ENCODE measurements around the gene ASMTL. TPM values are rescaled to one million over a fixed set of nuclear protein-coding genes. Genes with fewer than 3 reads are reported as not detected.

ASMTL gene
- total and polyA plus RNA-seq, 2 of the 13 experiments (the other 11 are each of a cell fraction or from before 2014, with no cell fraction given) = 5.6 to 16.3 TPM

DNA sequence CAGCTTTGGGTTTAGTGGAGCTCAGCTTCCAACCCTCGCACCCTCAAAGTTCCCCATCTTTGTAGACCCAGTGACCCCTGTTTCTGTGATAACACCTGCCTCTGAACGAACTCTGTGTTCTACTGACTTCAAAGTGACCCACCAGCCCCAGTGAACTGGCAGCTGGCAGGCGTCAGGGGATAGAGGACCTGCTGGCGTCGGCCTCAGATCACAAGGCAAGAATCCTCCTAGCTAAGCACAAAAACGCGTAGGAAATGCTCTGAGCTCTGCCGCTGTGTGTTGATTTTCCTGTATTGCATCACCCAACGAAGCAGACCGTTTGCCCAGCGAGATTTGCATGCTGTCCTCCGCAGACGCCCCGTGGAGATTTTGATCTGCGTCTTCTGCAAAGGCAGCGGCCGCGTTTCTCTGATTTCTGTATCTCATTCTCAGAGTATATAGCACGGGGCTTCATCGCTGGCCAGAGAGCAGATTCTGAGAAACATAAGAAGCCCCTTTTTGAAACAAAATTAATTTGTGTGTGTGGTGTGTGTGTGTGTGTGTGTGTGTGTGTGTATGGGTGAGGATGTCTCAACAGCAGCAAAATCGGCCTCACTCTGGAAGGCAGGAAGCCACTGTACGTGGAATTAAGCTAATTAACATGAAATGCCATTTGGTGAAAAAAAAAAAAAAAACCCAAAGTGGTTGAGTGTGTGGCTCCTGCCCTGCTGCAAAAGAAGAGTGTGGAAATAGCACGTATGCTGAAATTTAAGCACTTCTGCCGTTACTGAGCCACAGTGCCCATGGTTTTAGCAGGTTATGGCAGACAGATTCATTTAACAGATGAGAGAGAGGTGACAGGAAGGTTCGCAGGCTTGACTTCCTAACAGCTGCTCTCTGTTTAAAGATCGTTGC lies 29.2 kb upstream of the ASMTL start (continued):
- TF ChIP-seq RFXAP (CRISPR knock-in tag; IDR thresholded peaks at IDR 0.05; ENCODE audit: borderline replicate concordance) (no peak), MXI1 (IDR thresholded peaks at IDR 0.05; ENCODE audit: borderline replicate concordance, low read depth, low read length) (peak; percentile 35; the same call in 1 of the 3 replicates), MED1 (CRISPR knock-in tag; IDR thresholded peaks at IDR 0.05) (peak; percentile 87), ZNF501 (CRISPR knock-in tag; IDR thresholded peaks at IDR 0.05) (no peak), KDM6A (CRISPR knock-in tag; IDR thresholded peaks at IDR 0.05; ENCODE audit: low read depth) (0 out of 2 replicates have a peak, but pooled peaks have one; percentile 31), POGZ (CRISPR knock-in tag; IDR thresholded peaks at IDR 0.05) (no peak), ZSCAN21 (CRISPR knock-in tag; IDR thresholded peaks at IDR 0.05; ENCODE audit: borderline replicate concordance) (no peak), NFYC (CRISPR knock-in tag; IDR thresholded peaks at IDR 0.05) (no peak), SNAPC2 (CRISPR knock-in tag; IDR thresholded peaks at IDR 0.05) (0 out of 2 replicates have a peak, but pooled peaks have one; percentile 78)
- TF ChIP-seq, protein P1, sequence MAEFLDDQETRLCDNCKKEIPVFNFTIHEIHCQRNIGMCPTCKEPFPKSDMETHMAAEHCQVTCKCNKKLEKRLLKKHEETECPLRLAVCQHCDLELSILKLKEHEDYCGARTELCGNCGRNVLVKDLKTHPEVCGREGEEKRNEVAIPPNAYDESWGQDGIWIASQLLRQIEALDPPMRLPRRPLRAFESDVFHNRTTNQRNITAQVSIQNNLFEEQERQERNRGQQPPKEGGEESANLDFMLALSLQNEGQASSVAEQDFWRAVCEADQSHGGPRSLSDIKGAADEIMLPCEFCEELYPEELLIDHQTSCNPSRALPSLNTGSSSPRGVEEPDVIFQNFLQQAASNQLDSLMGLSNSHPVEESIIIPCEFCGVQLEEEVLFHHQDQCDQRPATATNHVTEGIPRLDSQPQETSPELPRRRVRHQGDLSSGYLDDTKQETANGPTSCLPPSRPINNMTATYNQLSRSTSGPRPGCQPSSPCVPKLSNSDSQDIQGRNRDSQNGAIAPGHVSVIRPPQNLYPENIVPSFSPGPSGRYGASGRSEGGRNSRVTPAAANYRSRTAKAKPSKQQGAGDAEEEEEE (CRISPR knock-in tag; IDR thresholded peaks at IDR 0.05; ENCODE audit: borderline replicate concordance) = no peak
- TF ChIP-seq, protein P2, sequence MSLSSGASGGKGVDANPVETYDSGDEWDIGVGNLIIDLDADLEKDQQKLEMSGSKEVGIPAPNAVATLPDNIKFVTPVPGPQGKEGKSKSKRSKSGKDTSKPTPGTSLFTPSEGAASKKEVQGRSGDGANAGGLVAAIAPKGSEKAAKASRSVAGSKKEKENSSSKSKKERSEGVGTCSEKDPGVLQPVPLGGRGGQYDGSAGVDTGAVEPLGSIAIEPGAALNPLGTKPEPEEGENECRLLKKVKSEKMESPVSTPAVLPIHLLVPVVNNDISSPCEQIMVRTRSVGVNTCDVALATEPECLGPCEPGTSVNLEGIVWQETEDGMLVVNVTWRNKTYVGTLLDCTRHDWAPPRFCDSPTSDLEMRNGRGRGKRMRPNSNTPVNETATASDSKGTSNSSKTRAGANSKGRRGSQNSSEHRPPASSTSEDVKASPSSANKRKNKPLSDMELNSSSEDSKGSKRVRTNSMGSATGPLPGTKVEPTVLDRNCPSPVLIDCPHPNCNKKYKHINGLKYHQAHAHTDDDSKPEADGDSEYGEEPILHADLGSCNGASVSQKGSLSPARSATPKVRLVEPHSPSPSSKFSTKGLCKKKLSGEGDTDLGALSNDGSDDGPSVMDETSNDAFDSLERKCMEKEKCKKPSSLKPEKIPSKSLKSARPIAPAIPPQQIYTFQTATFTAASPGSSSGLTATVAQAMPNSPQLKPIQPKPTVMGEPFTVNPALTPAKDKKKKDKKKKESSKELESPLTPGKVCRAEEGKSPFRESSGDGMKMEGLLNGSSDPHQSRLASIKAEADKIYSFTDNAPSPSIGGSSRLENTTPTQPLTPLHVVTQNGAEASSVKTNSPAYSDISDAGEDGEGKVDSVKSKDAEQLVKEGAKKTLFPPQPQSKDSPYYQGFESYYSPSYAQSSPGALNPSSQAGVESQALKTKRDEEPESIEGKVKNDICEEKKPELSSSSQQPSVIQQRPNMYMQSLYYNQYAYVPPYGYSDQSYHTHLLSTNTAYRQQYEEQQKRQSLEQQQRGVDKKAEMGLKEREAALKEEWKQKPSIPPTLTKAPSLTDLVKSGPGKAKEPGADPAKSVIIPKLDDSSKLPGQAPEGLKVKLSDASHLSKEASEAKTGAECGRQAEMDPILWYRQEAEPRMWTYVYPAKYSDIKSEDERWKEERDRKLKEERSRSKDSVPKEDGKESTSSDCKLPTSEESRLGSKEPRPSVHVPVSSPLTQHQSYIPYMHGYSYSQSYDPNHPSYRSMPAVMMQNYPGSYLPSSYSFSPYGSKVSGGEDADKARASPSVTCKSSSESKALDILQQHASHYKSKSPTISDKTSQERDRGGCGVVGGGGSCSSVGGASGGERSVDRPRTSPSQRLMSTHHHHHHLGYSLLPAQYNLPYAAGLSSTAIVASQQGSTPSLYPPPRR (CRISPR knock-in tag; IDR thresholded peaks at IDR 0.05; ENCODE audit: borderline replicate concordance) = peak; percentile 70
- TF ChIP-seq, protein P3, sequence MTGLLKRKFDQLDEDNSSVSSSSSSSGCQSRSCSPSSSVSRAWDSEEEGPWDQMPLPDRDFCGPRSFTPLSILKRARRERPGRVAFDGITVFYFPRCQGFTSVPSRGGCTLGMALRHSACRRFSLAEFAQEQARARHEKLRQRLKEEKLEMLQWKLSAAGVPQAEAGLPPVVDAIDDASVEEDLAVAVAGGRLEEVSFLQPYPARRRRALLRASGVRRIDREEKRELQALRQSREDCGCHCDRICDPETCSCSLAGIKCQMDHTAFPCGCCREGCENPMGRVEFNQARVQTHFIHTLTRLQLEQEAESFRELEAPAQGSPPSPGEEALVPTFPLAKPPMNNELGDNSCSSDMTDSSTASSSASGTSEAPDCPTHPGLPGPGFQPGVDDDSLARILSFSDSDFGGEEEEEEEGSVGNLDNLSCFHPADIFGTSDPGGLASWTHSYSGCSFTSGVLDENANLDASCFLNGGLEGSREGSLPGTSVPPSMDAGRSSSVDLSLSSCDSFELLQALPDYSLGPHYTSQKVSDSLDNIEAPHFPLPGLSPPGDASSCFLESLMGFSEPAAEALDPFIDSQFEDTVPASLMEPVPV (CRISPR knock-in tag; IDR thresholded peaks at IDR 0.05) = no peak
- TF ChIP-seq, protein P4, sequence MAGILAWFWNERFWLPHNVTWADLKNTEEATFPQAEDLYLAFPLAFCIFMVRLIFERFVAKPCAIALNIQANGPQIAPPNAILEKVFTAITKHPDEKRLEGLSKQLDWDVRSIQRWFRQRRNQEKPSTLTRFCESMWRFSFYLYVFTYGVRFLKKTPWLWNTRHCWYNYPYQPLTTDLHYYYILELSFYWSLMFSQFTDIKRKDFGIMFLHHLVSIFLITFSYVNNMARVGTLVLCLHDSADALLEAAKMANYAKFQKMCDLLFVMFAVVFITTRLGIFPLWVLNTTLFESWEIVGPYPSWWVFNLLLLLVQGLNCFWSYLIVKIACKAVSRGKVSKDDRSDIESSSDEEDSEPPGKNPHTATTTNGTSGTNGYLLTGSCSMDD (CRISPR knock-in tag; IDR thresholded peaks at IDR 0.05) = no peak
- TF ChIP-seq, protein P5, sequence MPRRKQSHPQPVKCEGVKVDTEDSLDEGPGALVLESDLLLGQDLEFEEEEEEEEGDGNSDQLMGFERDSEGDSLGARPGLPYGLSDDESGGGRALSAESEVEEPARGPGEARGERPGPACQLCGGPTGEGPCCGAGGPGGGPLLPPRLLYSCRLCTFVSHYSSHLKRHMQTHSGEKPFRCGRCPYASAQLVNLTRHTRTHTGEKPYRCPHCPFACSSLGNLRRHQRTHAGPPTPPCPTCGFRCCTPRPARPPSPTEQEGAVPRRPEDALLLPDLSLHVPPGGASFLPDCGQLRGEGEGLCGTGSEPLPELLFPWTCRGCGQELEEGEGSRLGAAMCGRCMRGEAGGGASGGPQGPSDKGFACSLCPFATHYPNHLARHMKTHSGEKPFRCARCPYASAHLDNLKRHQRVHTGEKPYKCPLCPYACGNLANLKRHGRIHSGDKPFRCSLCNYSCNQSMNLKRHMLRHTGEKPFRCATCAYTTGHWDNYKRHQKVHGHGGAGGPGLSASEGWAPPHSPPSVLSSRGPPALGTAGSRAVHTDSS (CRISPR knock-in tag; conservative IDR thresholded peaks at IDR 0.05) = 0 out of 2 replicates have a peak, but pooled peaks have one; percentile 39
- TF ChIP-seq, protein P6, sequence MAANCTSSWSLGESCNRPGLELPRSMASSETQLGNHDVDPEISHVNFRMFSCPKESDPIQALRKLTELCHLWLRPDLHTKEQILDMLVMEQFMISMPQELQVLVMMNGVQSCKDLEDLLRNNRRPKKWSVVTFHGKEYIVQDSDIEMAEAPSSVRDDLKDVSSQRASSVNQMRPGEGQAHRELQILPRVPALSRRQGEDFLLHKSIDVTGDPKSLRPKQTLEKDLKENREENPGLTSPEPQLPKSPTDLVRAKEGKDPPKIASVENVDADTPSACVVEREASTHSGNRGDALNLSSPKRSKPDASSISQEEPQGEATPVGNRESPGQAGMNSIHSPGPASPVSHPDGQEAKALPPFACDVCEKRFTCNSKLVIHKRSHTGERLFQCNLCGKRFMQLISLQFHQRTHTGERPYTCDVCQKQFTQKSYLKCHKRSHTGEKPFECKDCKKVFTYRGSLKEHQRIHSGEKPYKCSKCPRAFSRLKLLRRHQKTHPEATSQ (CRISPR knock-in tag; IDR thresholded peaks at IDR 0.05; ENCODE audit: borderline replicate concordance) = no peak
